Muscle layer of duodenum (tissue), 2 donors: ENCODE results near the gene CCDC18.
"Not testable (repeated sequence)": the region's sequence is repeated elsewhere in the genome, so short reads cannot be mapped to it uniquely, and the experiment has no call there.

Experiments used
- H3K27ac ChIP-seq: one replicate; pipeline ENCODE4 v1.7.0; 2013; ENCODE audit warnings: mild to moderate bottlenecking, low read length
- H3K27me3 ChIP-seq: one replicate; pipeline ENCODE4 v1.7.0; 2013; ENCODE audit warnings: low read depth, mild to moderate bottlenecking, control low read depth, low read length
- H3K36me3 ChIP-seq, 2 donors: one replicate each; pipeline ENCODE4 v1.7.0; 2013; ENCODE audit warnings: low read length in 2 of 2, control low read depth in 1 of 2, mild to moderate bottlenecking in 1 of 2; ENCODE audit not compliant: insufficient read depth in 2 of 2, control insufficient read depth in 1 of 2
- H3K4me1 ChIP-seq, 2 donors: one replicate each; pipeline ENCODE4 v1.7.0; 2013; ENCODE audit warnings: low read length in 2 of 2, mild to moderate bottlenecking in 2 of 2, control low read depth in 1 of 2, moderate library complexity in 1 of 2; ENCODE audit not compliant: insufficient read depth in 2 of 2, control insufficient read depth in 1 of 2
- H3K4me3 ChIP-seq, 2 donors: one replicate each; pipeline ENCODE4 v1.7.0; 2013; ENCODE audit warnings: low read length in 2 of 2, low read depth in 1 of 2, mild to moderate bottlenecking in 1 of 2
- H3K9me3 ChIP-seq, 2 donors: one replicate each; pipeline ENCODE4 v1.7.0; 2013; ENCODE audit warnings: low read length in 2 of 2, control low read depth in 1 of 2, mild to moderate bottlenecking in 1 of 2; ENCODE audit not compliant: control insufficient read depth in 1 of 2
- donor health status: healthy.

The CCDC18 gene

GRCh38 chr1:93243233-93243632 lies 62.7 kb downstream of the CCDC18 start:
- H3K27me3 ChIP-seq, H3K27ac ChIP-seq, H3K4me3 ChIP-seq, H3K9me3 ChIP-seq, H3K4me1 ChIP-seq, H3K36me3 ChIP-seq: not testable (repeated sequence)

GRCh38 chr1:93244298-93245069 lies 64.0 kb downstream of the CCDC18 start:
- Histone ChIP-seq H3K36me3 (peaks cover 6 to 8% of the 10 kb centered on the region in 2 donors), H3K9me3 (peaks cover 0 to 5% of the 10 kb centered on the region in 2 donors), H3K4me1 (no peaks in the 10 kb centered on the region), H3K27ac (no peak overlapping the region), H3K4me3 (no peak overlapping the region), H3K27me3 (no peaks in the 10 kb centered on the region)

DNA sequence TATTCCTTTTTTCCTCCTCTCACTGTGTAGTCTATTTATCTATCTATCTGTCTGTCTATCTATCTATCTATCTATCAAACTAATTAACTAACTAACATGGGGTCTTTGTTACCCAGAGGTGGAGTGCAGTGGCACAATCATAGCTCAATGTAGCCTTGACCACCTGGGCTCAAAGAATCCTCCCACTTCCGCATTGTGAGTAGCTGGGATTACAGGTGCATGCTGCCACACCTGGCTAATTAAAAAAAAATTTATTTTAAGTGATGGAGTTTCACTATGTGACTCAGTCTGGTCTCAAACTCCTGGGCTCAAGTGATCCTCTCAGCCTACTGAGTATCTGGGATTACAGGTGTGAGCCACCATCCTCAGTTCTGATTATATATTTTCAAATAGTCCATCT lies 71.4 kb downstream of the CCDC18 start:
- no peak overlapping the region for H3K27ac ChIP-seq
- H3K4me1 ChIP-seq = no peaks in the 10 kb centered on the region
- peaks cover 0 to 10% of the 10 kb centered on the region in 2 donors for H3K36me3 ChIP-seq
- no peaks in the 10 kb centered on the region for H3K27me3 ChIP-seq
- H3K9me3 ChIP-seq = peaks cover 0 to 6% of the 10 kb centered on the region in 2 donors
- no peak overlapping the region for H3K4me3 ChIP-seq

GRCh38 chr1:93252598-93252997 lies 72.1 kb downstream of the CCDC18 start:
- peaks cover 0 to 10% of the 10 kb centered on the region in 2 donors for H3K36me3 ChIP-seq
- H3K4me3 ChIP-seq = no peak overlapping the region
- no peaks in the 10 kb centered on the region for H3K4me1 ChIP-seq
- no peaks in the 10 kb centered on the region for H3K27me3 ChIP-seq
- H3K27ac ChIP-seq = no peak overlapping the region
- H3K9me3 ChIP-seq = peaks cover 0 to 6% of the 10 kb centered on the region in 2 donors

GRCh38 chr1:93253516-93253915 lies 73.0 kb downstream of the CCDC18 start:
- Histone ChIP-seq H3K36me3 (peaks cover 0 to 10% of the 10 kb centered on the region in 2 donors), H3K4me1 (no peaks in the 10 kb centered on the region), H3K9me3 (peaks cover 0 to 6% of the 10 kb centered on the region in 2 donors), H3K4me3 (no peak overlapping the region), H3K27me3 (no peaks in the 10 kb centered on the region), H3K27ac (no peak overlapping the region)

- H3K4me3 ChIP-seq = no peak overlapping the region
- H3K27ac ChIP-seq = no peak overlapping the region
- peaks cover 0 to 6% of the 10 kb centered on the region in 2 donors for H3K9me3 ChIP-seq
- H3K4me1 ChIP-seq = no peaks in the 10 kb centered on the region
- no peaks in the 10 kb centered on the region for H3K27me3 ChIP-seq
- peaks cover 0 to 10% of the 10 kb centered on the region in 2 donors for H3K36me3 ChIP-seq
Measured at GRCh38 chr1:93255222-93256079, 74.9 kb downstream of the CCDC18 start.

DNA sequence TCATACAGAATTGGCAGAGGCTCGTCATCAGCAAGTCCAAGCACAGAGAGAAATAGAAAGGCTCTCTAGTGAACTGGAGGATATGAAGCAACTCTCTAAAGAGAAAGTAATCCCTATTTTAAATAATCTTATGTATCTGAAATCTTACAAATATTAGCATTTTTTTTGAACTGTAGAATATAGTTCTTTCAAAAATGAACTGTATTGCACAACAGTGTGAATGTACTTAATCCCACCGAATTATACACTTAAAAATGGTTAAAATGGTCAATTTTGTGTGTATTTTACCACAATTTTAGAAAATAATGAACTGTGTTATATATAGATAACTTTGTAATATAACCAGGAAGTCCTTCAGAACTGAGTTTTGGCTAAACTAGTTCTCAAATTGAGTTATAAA lies 75.9 kb downstream of the CCDC18 start:
- Histone ChIP-seq H3K27ac (no peak overlapping the region), H3K27me3 (no peaks in the 10 kb centered on the region), H3K36me3 (peaks cover 0 to 10% of the 10 kb centered on the region in 2 donors), H3K9me3 (peaks cover 0 to 6% of the 10 kb centered on the region in 2 donors), H3K4me1 (no peaks in the 10 kb centered on the region), H3K4me3 (no peak overlapping the region)

GRCh38 chr1:93257889-93258288 lies 77.4 kb downstream of the CCDC18 start:
- H3K4me1 ChIP-seq = no peaks in the 10 kb centered on the region
- H3K27ac ChIP-seq = no peak overlapping the region
- peaks cover 0 to 17% of the 10 kb centered on the region in 2 donors for H3K36me3 ChIP-seq
- H3K4me3 ChIP-seq = no peak overlapping the region
- no peaks in the 10 kb centered on the region for H3K27me3 ChIP-seq
- H3K9me3 ChIP-seq = peaks cover 0 to 7% of the 10 kb centered on the region in 2 donors

DNA sequence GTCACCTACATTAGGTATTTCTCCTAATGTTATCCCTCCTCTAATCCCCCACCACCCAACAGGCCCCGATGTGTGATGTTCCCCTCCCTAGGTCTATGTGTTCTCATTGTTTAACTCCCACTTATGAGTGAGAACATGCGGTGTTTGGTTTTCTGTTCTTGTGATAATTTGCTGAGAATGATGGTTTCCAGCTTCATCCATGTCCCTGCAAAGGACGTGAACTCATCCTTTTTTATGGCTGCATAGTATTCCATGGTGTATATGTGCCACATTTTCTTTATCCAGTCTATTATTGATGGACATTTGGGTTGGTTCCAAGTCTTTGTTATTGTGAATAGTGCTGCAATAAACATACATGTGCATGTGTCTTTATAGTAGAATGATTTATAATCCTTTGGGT lies 80.2 kb downstream of the CCDC18 start:
- peaks cover 0 to 23% of the 10 kb centered on the region in 2 donors for H3K36me3 ChIP-seq
- not testable (repeated sequence) for H3K4me1 ChIP-seq

GRCh38 chr1:93262645-93263044 lies 82.1 kb downstream of the CCDC18 start:
- Histone ChIP-seq H3K36me3 (peaks cover 0 to 23% of the 10 kb centered on the region in 2 donors), H3K4me1 (no peaks in the 10 kb centered on the region)

More for the DNA sequence above, 80.2 kb downstream of the CCDC18 start:
- not testable (repeated sequence) for H3K27me3 ChIP-seq, H3K9me3 ChIP-seq, H3K27ac ChIP-seq, H3K4me3 ChIP-seq

GRCh38 chr1:93268888-93269287 lies 88.4 kb downstream of the CCDC18 start:
- not testable (repeated sequence) for H3K27me3 ChIP-seq, H3K27ac ChIP-seq, H3K4me3 ChIP-seq, H3K36me3 ChIP-seq, H3K9me3 ChIP-seq, H3K4me1 ChIP-seq

More at GRCh38 chr1:93262645-93263044, 82.1 kb downstream of the CCDC18 start:
- peaks cover 0 to 7% of the 10 kb centered on the region in 2 donors for H3K9me3 ChIP-seq
- no peak overlapping the region for H3K27ac ChIP-seq
- H3K27me3 ChIP-seq = no peaks in the 10 kb centered on the region
- H3K4me3 ChIP-seq = no peak overlapping the region
